H1 (cell line): ENCODE results near the gene DBP. TPM values are rescaled to one million over a fixed set of nuclear protein-coding genes. Genes with fewer than 3 reads are reported as not detected.

ENCODE experiments used
- CTCF ChIA-PET: fragments of 300-600 bp; sonication (Branson Sonifier 250); formaldehyde crosslinking; loops from one replicate; lab custom pipeline; 2021; ENCODE audit not compliant: partially characterized antibody; lab: Charles Lee
- POLR2A ChIA-PET: fragments of 300-600 bp; sonication (Branson Sonifier 250); formaldehyde crosslinking; loops from one replicate; lab custom pipeline; 2021; ENCODE audit warnings: inconsistent platforms; ENCODE audit not compliant: partially characterized antibody; lab: Charles Lee
- DNase-seq, 2 experiments: peaks; one replicate each; pipeline versions ENCODE4 v3.0.0 to v3.0.0-alpha.2; 2010 to 2022; ENCODE audit warnings: low spot score in 2 of 2, low read depth in 1 of 2, mixed read lengths in 1 of 2
- FAIRE-seq: peaks from 2 replicates; lab custom pipeline; 2011; peaks lifted over from hg19 to GRCh38; lab: Jason Lieb, UNC
- H2AFZ ChIP-seq: 2 replicates; pipeline ENCODE4 v1.8.1; 2012; ENCODE audit warnings: low read length, inconsistent platforms
- H2AK5ac ChIP-seq: 2 replicates; pipeline ENCODE4 v1.6.1; 2013; ENCODE audit warnings: low read depth, low read length
- H2BK120ac ChIP-seq: replicated peaks from 2 replicates; pipeline ENCODE3; 2013; ENCODE audit warnings: low read depth, low read length, inconsistent platforms
- H2BK12ac ChIP-seq: 2 replicates; pipeline ENCODE4 v1.6.1; 2013; ENCODE audit warnings: low read depth, low read length
- H2BK15ac ChIP-seq: 2 replicates; pipeline ENCODE4 v1.6.1; 2013; ENCODE audit warnings: low read length
- H2BK20ac ChIP-seq: 2 replicates; pipeline ENCODE4 v1.6.1; 2013; ENCODE audit warnings: low read length
- H2BK5ac ChIP-seq: 2 replicates; pipeline ENCODE4 v1.6.1; 2013; ENCODE audit warnings: low read depth, low read length
- H3K14ac ChIP-seq: 2 replicates; pipeline ENCODE4 v1.6.1; 2013; ENCODE audit warnings: inconsistent platforms; ENCODE audit not compliant: insufficient read length
- H3K18ac ChIP-seq: 2 replicates; pipeline ENCODE4 v1.6.1; 2013; ENCODE audit warnings: low read length; ENCODE audit errors: extremely low read depth
- H3K23ac ChIP-seq: 2 replicates; pipeline ENCODE4 v1.6.1; 2013; ENCODE audit warnings: inconsistent platforms; ENCODE audit not compliant: insufficient read length
- H3K23me2 ChIP-seq: 2 replicates; pipeline ENCODE4 v1.6.1; 2013; ENCODE audit warnings: low read depth, low read length
- H3K27ac ChIP-seq: 2 replicates; pipeline ENCODE4 v1.6.1; 2011; ENCODE audit warnings: low read depth, low read length, inconsistent platforms
- H3K27me3 ChIP-seq, 4 experiments: replicated peaks in 1 of 4; 1 replicate in 1 of 4; 2 replicates in 3 of 4; pipeline versions ENCODE4 v1.6.1 to v1.8.1; 2011 to 2013; ENCODE audit warnings: low read length in 3 of 4, mild to moderate bottlenecking in 3 of 4, inconsistent platforms in 2 of 4, mixed read lengths in 2 of 4, moderate library complexity in 1 of 4; ENCODE audit not compliant: control insufficient read depth in 3 of 4, insufficient read depth in 3 of 4; ENCODE audit errors: extremely low read depth in 1 of 4
- H3K36me3 ChIP-seq, 4 experiments: 2 replicates each; pipeline versions ENCODE4 v1.6.1 to v1.8.1; 2011 to 2013; ENCODE audit warnings: mild to moderate bottlenecking in 4 of 4, low read length in 3 of 4, moderate library complexity in 2 of 4, control low read depth in 1 of 4, inconsistent platforms in 1 of 4; ENCODE audit not compliant: insufficient read depth in 4 of 4, control insufficient read depth in 2 of 4
- H3K4ac ChIP-seq: replicated peaks from 2 replicates; pipeline ENCODE3; 2013; ENCODE audit warnings: low read length, low read depth, mixed read lengths, inconsistent platforms; ENCODE audit not compliant: insufficient read length
- H3K4me1 ChIP-seq, 4 experiments: replicated peaks in 1 of 4; 1 replicate in 1 of 4; 2 replicates in 3 of 4; pipeline versions ENCODE4 v1.6.1 to v1.8.1; 2011 to 2013; ENCODE audit warnings: low read length in 3 of 4, inconsistent platforms in 2 of 4, mixed read lengths in 1 of 4; ENCODE audit not compliant: insufficient read depth in 4 of 4, control insufficient read depth in 3 of 4
- H3K4me2 ChIP-seq, 2 experiments: 2 replicates each; pipeline versions ENCODE4 v1.6.1 to v1.8.1; 2011 to 2013; ENCODE audit warnings: low read depth in 2 of 2, low read length in 2 of 2, control low read depth in 1 of 2, inconsistent platforms in 1 of 2, mild to moderate bottlenecking in 1 of 2; ENCODE audit not compliant: insufficient read depth in 1 of 2
- H3K4me3 ChIP-seq, 4 experiments: fragments of 200-600, 300-600 bp in 1 of 4; sonication (generic), shearing (Covaris generic), sonication (Bioruptor Twin) in 1 of 4; 2 replicates each; pipeline versions ENCODE4 v1.5.1 to v1.8.1; 2011 to 2016; ENCODE audit warnings: low read length in 4 of 4, low read depth in 3 of 4, control low read depth in 2 of 4, inconsistent platforms in 2 of 4, mild to moderate bottlenecking in 2 of 4, mixed read lengths in 1 of 4, moderate library complexity in 1 of 4; ENCODE audit not compliant: insufficient read depth in 2 of 4; ENCODE audit errors: extremely low read depth in 1 of 4
- H3K56ac ChIP-seq: replicated peaks from 2 replicates; pipeline ENCODE3; 2013; ENCODE audit warnings: low read depth, mild to moderate bottlenecking, mixed read lengths, low read length, inconsistent platforms; ENCODE audit not compliant: insufficient read length
- H3K79me1 ChIP-seq: 2 replicates; pipeline ENCODE4 v1.6.1; 2013; ENCODE audit warnings: low read depth, low read length, control low read depth
- H3K79me2 ChIP-seq, 2 experiments: 2 replicates each; pipeline versions ENCODE4 v1.6.1 to v1.8.1; 2012 to 2013; ENCODE audit warnings: low read length in 2 of 2, mild to moderate bottlenecking in 2 of 2, inconsistent platforms in 1 of 2; ENCODE audit not compliant: insufficient read depth in 2 of 2, control insufficient read depth in 1 of 2
- H3K9ac ChIP-seq, 4 experiments: replicated peaks in 1 of 4; 1 replicate in 1 of 4; 2 replicates in 3 of 4; pipeline versions ENCODE4 v1.6.1 to v1.8.1; 2011 to 2013; ENCODE audit warnings: low read depth in 3 of 4, low read length in 3 of 4, control low read depth in 2 of 4, mild to moderate bottlenecking in 2 of 4, moderate library complexity in 2 of 4, inconsistent platforms in 1 of 4; ENCODE audit errors: extremely low read depth in 1 of 4
- H3K9me3 ChIP-seq, 2 experiments: 2 replicates each; pipeline versions ENCODE4 v1.6.1 to v1.8.1; 2012 to 2013; ENCODE audit warnings: mild to moderate bottlenecking in 2 of 2, moderate library complexity in 2 of 2, control low read depth in 1 of 2, inconsistent platforms in 1 of 2, low read depth in 1 of 2, low read length in 1 of 2, mixed read lengths in 1 of 2; ENCODE audit not compliant: insufficient read depth in 2 of 2
- H4K20me1 ChIP-seq, 2 experiments: replicated peaks in 1 of 2; 2 replicates each; pipeline versions ENCODE3 to v1.8.1; 2011 to 2013; ENCODE audit warnings: inconsistent platforms in 2 of 2, low read length in 2 of 2, mild to moderate bottlenecking in 1 of 2; ENCODE audit not compliant: insufficient read depth in 2 of 2, control insufficient read depth in 1 of 2
- H4K5ac ChIP-seq: 2 replicates; pipeline ENCODE4 v1.6.1; 2013; ENCODE audit warnings: low read length, low read depth, mixed read lengths, inconsistent platforms; ENCODE audit not compliant: insufficient read length
- H4K8ac ChIP-seq: 2 replicates; pipeline ENCODE4 v1.8.0; 2013; ENCODE audit warnings: mild to moderate bottlenecking, moderate library complexity, low read length, inconsistent platforms; ENCODE audit not compliant: insufficient read depth; ENCODE audit errors: extremely low read depth
- H4K91ac ChIP-seq: replicated peaks from 2 replicates; pipeline ENCODE3; 2013; ENCODE audit warnings: low read length, mixed read lengths, inconsistent platforms; ENCODE audit not compliant: insufficient read length
- POLR2AphosphoS5 ChIP-seq: IDR thresholded peaks from 2 replicates; pipeline ENCODE4 v1.6.1; 2011; ENCODE audit warnings: low read depth, low read length
- TCF12 ChIP-seq: IDR thresholded peaks from 2 replicates; pipeline ENCODE4 v1.6.1; 2011; ENCODE audit warnings: low read depth, mild to moderate bottlenecking, low read length
- WGBS, 2 experiments: shearing (Covaris generic) in 1 of 2; methylation state at CpG; one replicate each; pipeline versions ENCODE4 v1.1.6 to v1.1.7; 2013 to 2015; ENCODE audit warnings: low lambda C conversion rate in 2 of 2, mixed read lengths in 2 of 2, inconsistent platforms in 1 of 2, low coverage in 1 of 2, missing lambda C conversion rate in 1 of 2; ENCODE audit not compliant: insufficient replicate concordance in 2 of 2, insufficient coverage in 1 of 2, insufficient read length in 1 of 2; ENCODE audit errors: extremely low coverage in 1 of 2, missing lambda C conversion rate in 1 of 2; 5-methylcytosine and 5-hydroxymethylcytosine counted together
- polyA plus RNA-seq, 7 experiments: library from polyadenylated mRNA; depleted of rRNA in 3 of 7; stranded (reverse) in 5 of 7; unstranded in 2 of 7; fragments of >200 nt in 5 of 7; fragments of 200-250 nt in 2 of 7; gene quantifications; 1 replicate in 5 of 7; 2 replicates in 1 of 7; 4 replicates in 1 of 7; pipeline versions ENCODE4 v1.2.1 to v1.2.3, GENCODE V29; 2011 to 2013; ENCODE audit warnings: missing spikeins in 2 of 7, mixed read lengths in 2 of 7
- total RNA-seq: library from RNA; stranded (reverse); fragmentation: NEBNext Ultra II Directional; extraction: Animal tissue kit (Norgen Biotek cat#: 25700); gene quantifications from 2 replicates; pipeline ENCODE4 v1.2.1, GENCODE V29; 2021

The DBP gene
- total and polyA plus RNA-seq, 2 of the 8 experiments (the other 6 are each of a cell fraction or from before 2014, with no cell fraction given): 7.5 to 8.3 TPM

- Histone ChIP-seq H4K91ac (no peak overlapping the region), H3K4ac (no peak overlapping the region), H3K79me1 (no peaks in the 10 kb centered on the region), H3K9me3 (no peaks in the 10 kb centered on the region), H2AFZ (no peak overlapping the region)
- TF ChIP-seq POLR2AphosphoS5 (no peak), TCF12 (no peak)
- TF ChIP-seq, all 59 proteins: peak for 0
- no peak overlapping the region for H3K56ac ChIP-seq
- no peak overlapping the region for H3K4me3 ChIP-seq
- no peak overlapping the region for H2BK15ac ChIP-seq
- no peak for FAIRE-seq
- H3K27me3 ChIP-seq: no peaks in the 10 kb centered on the region
- H3K9ac ChIP-seq: no peak overlapping the region
- H3K27ac ChIP-seq: no peak overlapping the region
- H2BK5ac ChIP-seq: no peak overlapping the region; the same call in 1 of the 2 replicates
- no peak overlapping the region for H3K23ac ChIP-seq
- no peak overlapping the region for H2BK20ac ChIP-seq
- H4K8ac ChIP-seq: no peak overlapping the region
- H3K23me2 ChIP-seq: no peaks in the 10 kb centered on the region
- H2AK5ac ChIP-seq: no peak overlapping the region
- no peak overlapping the region for H3K14ac ChIP-seq
- H3K4me2 ChIP-seq: no peak overlapping the region
- no peak overlapping the region for H2BK120ac ChIP-seq
- H3K4me1 ChIP-seq: peaks cover 0 to 2% (median 0%) of the 10 kb centered on the region in 4 experiments; a peak in 1 of 7 replicates
- 88% methylated on average over 6 of the region's 7 CpGs; no CpG with 5 or more reads in 1 of the 2 experiments for WGBS, 2 experiments
- no peak overlapping the region for H2BK12ac ChIP-seq
- no peak for DNase-seq
- H3K18ac ChIP-seq: no peak overlapping the region
- ChIA-PET CTCF (interaction anchor here (1.7 to 7.0 kb wide), 3 partner anchors 8 to 23 kb away, joined by 3 to 143 read pairs (median 6); partner anchors contain the start of gene FAM83E), POLR2A (interaction anchor here (0.6 to 30.9 kb wide), 6 partner anchors 5 to 193 kb away, joined by 3 to 788 read pairs (median 10); partner anchors contain the start of genes DBP, FAM83E, RPL18 and SPACA4)
- no peaks in the 10 kb centered on the region for H3K36me3 ChIP-seq
- peaks cover 0 to 2% of the 10 kb centered on the region in 2 experiments for H4K20me1 ChIP-seq
- no peaks in the 10 kb centered on the region for H3K79me2 ChIP-seq
- no peak overlapping the region for H4K5ac ChIP-seq
These were observed 29.8 kb downstream of the DBP start for GRCh38 chr19:48607359-48607755.
